Fibroblast of lung (primary cell): ENCODE measurements around the gene EIF5. TPM values are rescaled to one million over a fixed set of nuclear protein-coding genes. Genes with fewer than 3 reads are reported as not detected.

ENCODE experiments used
- DNase-seq, 2 donors: peaks; one replicate each; pipeline versions ENCODE4 v3.0.0 to v3.0.0-alpha.2; 2010; ENCODE audit warnings: low read depth in 2 of 2
- H2AFZ ChIP-seq: 2 replicates; pipeline ENCODE4 v1.5.1; 2012; ENCODE audit warnings: low read length, control low read depth, inconsistent platforms
- H3K27ac ChIP-seq: 2 replicates; pipeline ENCODE4 v1.5.1; 2011; ENCODE audit warnings: low read length, control low read depth; ENCODE audit not compliant: insufficient read depth
- H3K27me3 ChIP-seq: 2 replicates; pipeline ENCODE4 v1.5.1; 2011; ENCODE audit warnings: mild to moderate bottlenecking, low read length; ENCODE audit not compliant: control insufficient read depth, insufficient read depth
- H3K36me3 ChIP-seq: 2 replicates; pipeline ENCODE4 v1.5.1; 2011; ENCODE audit warnings: low read length; ENCODE audit not compliant: control insufficient read depth, insufficient read depth
- H3K4me1 ChIP-seq: 2 replicates; pipeline ENCODE4 v1.5.1; 2011; ENCODE audit warnings: low read length; ENCODE audit not compliant: control insufficient read depth, insufficient read depth; ENCODE audit errors: extremely low read depth
- H3K4me2 ChIP-seq: 2 replicates; pipeline ENCODE4 v1.5.1; 2011; ENCODE audit warnings: low read length, control low read depth; ENCODE audit not compliant: insufficient read depth; ENCODE audit errors: extremely low read depth
- H3K4me3 ChIP-seq, 4 experiments: fragments of 200-600 bp in 1 of 4; sonication (generic) in 1 of 4; replicated peaks in 1 of 4; 2 replicates each; pipeline ENCODE4 v1.5.1; 2011 to 2016; ENCODE audit warnings: low read length in 4 of 4, low read depth in 3 of 4, mild to moderate bottlenecking in 3 of 4, control low read depth in 2 of 4, inconsistent platforms in 1 of 4, mixed read lengths in 1 of 4; ENCODE audit not compliant: insufficient read depth in 1 of 4; ENCODE audit errors: control extremely low read depth in 1 of 4
- H3K79me2 ChIP-seq: 2 replicates; pipeline ENCODE4 v1.5.1; 2012; ENCODE audit warnings: mild to moderate bottlenecking, low read length, inconsistent platforms; ENCODE audit not compliant: control insufficient read depth, insufficient read depth
- H3K9ac ChIP-seq: 2 replicates; pipeline ENCODE4 v1.5.1; 2011; ENCODE audit warnings: mild to moderate bottlenecking, low read length, control low read depth; ENCODE audit not compliant: insufficient read depth
- H3K9me3 ChIP-seq: 2 replicates; pipeline ENCODE4 v1.5.1; 2012; ENCODE audit warnings: low read depth, low read length; ENCODE audit not compliant: control insufficient read depth, insufficient read depth
- H4K20me1 ChIP-seq: 2 replicates; pipeline ENCODE4 v1.5.1; 2011; ENCODE audit warnings: low read length; ENCODE audit not compliant: control insufficient read depth, insufficient read depth; ENCODE audit errors: extremely low read depth
- CTCF ChIP-seq, 2 donors: IDR thresholded peaks in 1 of 2; conservative IDR thresholded peaks in 1 of 2; 1 replicate in 1 of 2; 2 replicates in 1 of 2; pipeline ENCODE4 v1.5.1; 2011 to 2012; ENCODE audit warnings: low read length in 2 of 2, control low read depth in 1 of 2, inconsistent platforms in 1 of 2, low read depth in 1 of 2, mild to moderate bottlenecking in 1 of 2
- EZH2 ChIP-seq: IDR thresholded peaks from 2 replicates; pipeline ENCODE4 v1.5.1; 2012; ENCODE audit warnings: low read length, control low read depth, mild to moderate bottlenecking; ENCODE audit errors: missing control alignments
- polyA plus RNA-seq, 2 donors: library from polyadenylated mRNA; depleted of rRNA in 1 of 2; stranded (reverse) in 1 of 2; unstranded in 1 of 2; fragments of >200 nt; gene quantifications; 2 replicates each; pipeline ENCODE4 v1.2.1, GENCODE V29; 2011 to 2012; ENCODE audit warnings: missing spikeins in 1 of 2
- total RNA-seq: library from RNA; depleted of rRNA; stranded (reverse); fragments of >200 nt; gene quantifications from 2 replicates; pipeline ENCODE4 v1.2.1, GENCODE V29; 2014

The EIF5 gene
- total and polyA plus RNA-seq, 2 donors (not counting 1 experiment from before 2014, with no cell fraction given) = 185 to 400 TPM

GRCh38 chr14:103339561-103339960 is 5.5 kb downstream of the EIF5 start:
- H4K20me1 ChIP-seq = peaks cover 5% of the 10 kb centered on the region
- peaks cover 3% of the 10 kb centered on the region for H3K4me1 ChIP-seq
- no peak for DNase-seq
- TF ChIP-seq EZH2 = no peak
- no peak for TF ChIP-seq CTCF (conservative IDR thresholded peaks at IDR 0.05 in 1 of 2, IDR thresholded peaks at IDR 0.05 in 1 of 2; ENCODE audit: low read depth in 1 of 2, low read length in 2 of 2)
- no peak overlapping the region for H3K4me3 ChIP-seq
- H3K9ac ChIP-seq = no peak overlapping the region
- no peaks in the 10 kb centered on the region for H3K9me3 ChIP-seq
- no peak overlapping the region for H3K4me2 ChIP-seq
- peaks cover 58% of the 10 kb centered on the region for H3K36me3 ChIP-seq
- no peak overlapping the region for H2AFZ ChIP-seq
- H3K27ac ChIP-seq = no peak overlapping the region
- H3K79me2 ChIP-seq = peaks cover 50% of the 10 kb centered on the region
- no peaks in the 10 kb centered on the region for H3K27me3 ChIP-seq

- peaks cover 4% of the 10 kb centered on the region for H4K20me1 ChIP-seq
- no peaks in the 10 kb centered on the region for H3K9me3 ChIP-seq
- H3K9ac ChIP-seq = no peak overlapping the region
- H3K4me2 ChIP-seq = no peak overlapping the region
- no peak overlapping the region for H3K27ac ChIP-seq
- peaks cover 40% of the 10 kb centered on the region for H3K79me2 ChIP-seq
- peaks cover 3% of the 10 kb centered on the region for H3K4me1 ChIP-seq
- H3K27me3 ChIP-seq = no peaks in the 10 kb centered on the region
- H3K36me3 ChIP-seq = peaks cover 54% of the 10 kb centered on the region
- no peak overlapping the region for H2AFZ ChIP-seq
- no peak for DNase-seq
- no peak for TF ChIP-seq EZH2
- no peak for TF ChIP-seq CTCF (conservative IDR thresholded peaks at IDR 0.05 in 1 of 2, IDR thresholded peaks at IDR 0.05 in 1 of 2; ENCODE audit: low read depth in 1 of 2, low read length in 2 of 2)
- H3K4me3 ChIP-seq = no peak overlapping the region
Observed at GRCh38 chr14:103340480-103341212, 6.6 kb downstream of the EIF5 start.

GRCh38 chr14:103341250-103342129 is 7.5 kb downstream of the EIF5 start:
- Histone ChIP-seq H3K27ac (no peak overlapping the region), H3K4me3 (no peak overlapping the region), H3K9ac (no peak overlapping the region), H4K20me1 (no peaks in the 10 kb centered on the region), H2AFZ (no peak overlapping the region), H3K9me3 (no peaks in the 10 kb centered on the region), H3K27me3 (no peaks in the 10 kb centered on the region), H3K79me2 (peaks cover 31% of the 10 kb centered on the region), H3K36me3 (peaks cover 46% of the 10 kb centered on the region), H3K4me2 (no peak overlapping the region), H3K4me1 (no peaks in the 10 kb centered on the region)
- TF ChIP-seq EZH2 (no peak), CTCF (conservative IDR thresholded peaks at IDR 0.05 in 1 of 2, IDR thresholded peaks at IDR 0.05 in 1 of 2; ENCODE audit: low read depth in 1 of 2, low read length in 2 of 2) (no peak)
- DNase-seq = no peak
